H9 (cell line): ENCODE measurements around the gene CNOT6. TPM values are rescaled to one million over a fixed set of nuclear protein-coding genes. Genes with fewer than 3 reads are reported as not detected.
A peak's percentile ranks its signal among the peaks of the same experiment; 100 is the strongest.

Experiments used
- DNase-seq: peaks from one replicate; pipeline ENCODE4 v3.0.0-alpha.2; 2017
- H2AFZ ChIP-seq: one replicate; pipeline ENCODE4 v1.6.1; 2013; ENCODE audit warnings: mild to moderate bottlenecking, low read length, control low read depth, moderate library complexity
- H2AK5ac ChIP-seq: 2 replicates; pipeline ENCODE4 v1.6.1; 2013; ENCODE audit warnings: low read length, control low read depth, mixed read lengths; ENCODE audit not compliant: insufficient read length
- H2BK120ac ChIP-seq: one replicate; pipeline ENCODE4 v1.6.1; 2013; ENCODE audit warnings: low read depth, mild to moderate bottlenecking, low read length, control low read depth, inconsistent platforms; ENCODE audit not compliant: poor library complexity, severe bottlenecking
- H2BK12ac ChIP-seq: 2 replicates; pipeline ENCODE4 v1.6.1; 2013; ENCODE audit warnings: low read length, control low read depth, mixed read lengths, low read depth; ENCODE audit not compliant: insufficient read length
- H2BK15ac ChIP-seq: 2 replicates; pipeline ENCODE4 v1.6.1; 2013; ENCODE audit warnings: low read depth, low read length, control low read depth
- H2BK20ac ChIP-seq: one replicate; pipeline ENCODE4 v1.6.1; 2013; ENCODE audit warnings: low read depth, mild to moderate bottlenecking, low read length, control low read depth, inconsistent platforms; ENCODE audit not compliant: poor library complexity, severe bottlenecking
- H2BK5ac ChIP-seq: 2 replicates; pipeline ENCODE4 v1.6.1; 2013; ENCODE audit warnings: low read length, control low read depth, mixed read lengths; ENCODE audit not compliant: insufficient read length
- H3K14ac ChIP-seq: 2 replicates; pipeline ENCODE4 v1.6.1; 2013; ENCODE audit warnings: low read length, control low read depth; ENCODE audit not compliant: insufficient read depth
- H3K18ac ChIP-seq: 2 replicates; pipeline ENCODE4 v1.6.1; 2013; ENCODE audit warnings: low read depth, mild to moderate bottlenecking, mixed read lengths, low read length, control low read depth; ENCODE audit not compliant: insufficient read length
- H3K23ac ChIP-seq: 2 replicates; pipeline ENCODE4 v1.6.1; 2013; ENCODE audit warnings: low read length, control low read depth, mixed read lengths, low read depth; ENCODE audit not compliant: insufficient read length
- H3K23me2 ChIP-seq: 2 replicates; pipeline ENCODE4 v1.6.1; 2013; ENCODE audit warnings: low read depth, mild to moderate bottlenecking, mixed read lengths, low read length, control low read depth; ENCODE audit not compliant: insufficient read length, poor library complexity, severe bottlenecking
- H3K27ac ChIP-seq: 2 replicates; pipeline ENCODE4 v1.5.1; 2013; ENCODE audit warnings: low read length, control low read depth, mixed read lengths, low read depth; ENCODE audit not compliant: insufficient read length
- H3K27me3 ChIP-seq: 2 replicates; pipeline ENCODE4 v1.6.1; 2013; ENCODE audit warnings: low read length, control low read depth, inconsistent platforms; ENCODE audit not compliant: insufficient read depth
- H3K4ac ChIP-seq: 2 replicates; pipeline ENCODE4 v1.6.1; 2013; ENCODE audit warnings: low read depth, mild to moderate bottlenecking, control low read depth, inconsistent platforms, low read length, moderate library complexity
- H3K4me1 ChIP-seq: 2 replicates; pipeline ENCODE4 v1.6.1; 2013; ENCODE audit warnings: low read length, control low read depth, inconsistent platforms; ENCODE audit not compliant: insufficient read depth
- H3K4me2 ChIP-seq: 2 replicates; pipeline ENCODE4 v1.6.1; 2013; ENCODE audit warnings: low read length, control low read depth, mixed read lengths; ENCODE audit not compliant: insufficient read length, insufficient read depth
- H3K56ac ChIP-seq: 2 replicates; pipeline ENCODE4 v1.6.1; 2013; ENCODE audit warnings: low read depth, mild to moderate bottlenecking, mixed read lengths, low read length, control low read depth; ENCODE audit not compliant: insufficient read length
- H3K79me1 ChIP-seq: 2 replicates; pipeline ENCODE4 v1.6.1; 2013; ENCODE audit warnings: low read depth, mild to moderate bottlenecking, moderate library complexity, low read length, control low read depth, inconsistent platforms; ENCODE audit not compliant: insufficient read depth, poor library complexity, severe bottlenecking
- H3K79me2 ChIP-seq: 2 replicates; pipeline ENCODE4 v1.6.1; 2013; ENCODE audit warnings: low read length, control low read depth, inconsistent platforms; ENCODE audit not compliant: insufficient read depth
- H3K9ac ChIP-seq: 2 replicates; pipeline ENCODE4 v1.6.1; 2013; ENCODE audit warnings: low read length, control low read depth, mixed read lengths; ENCODE audit not compliant: insufficient read length; ENCODE audit errors: extremely low read depth
- H3K9me3 ChIP-seq: one replicate; pipeline ENCODE4 v1.6.1; 2013; ENCODE audit warnings: low read depth, low read length, inconsistent platforms; ENCODE audit not compliant: control insufficient read depth
- H3T11ph ChIP-seq: one replicate; pipeline ENCODE4 v1.6.1; 2013; ENCODE audit warnings: mild to moderate bottlenecking, low read length, control low read depth, inconsistent platforms
- H4K20me1 ChIP-seq: one replicate; pipeline ENCODE4 v1.6.1; 2013; ENCODE audit not compliant: control insufficient read depth, insufficient read length, insufficient read depth
- H4K5ac ChIP-seq: 2 replicates; pipeline ENCODE4 v1.6.1; 2013; ENCODE audit warnings: low read depth, mild to moderate bottlenecking, mixed read lengths, low read length, control low read depth; ENCODE audit not compliant: insufficient read length
- H4K8ac ChIP-seq: replicated peaks from 2 replicates; pipeline ENCODE4 v1.6.1; 2013; ENCODE audit warnings: low read length, control low read depth, mixed read lengths, low read depth; ENCODE audit not compliant: insufficient read length
- H4K91ac ChIP-seq: 2 replicates; pipeline ENCODE4 v1.6.1; 2013; ENCODE audit warnings: low read depth, mild to moderate bottlenecking, moderate library complexity, mixed read lengths, low read length, control low read depth; ENCODE audit not compliant: insufficient read length
- H3K27ac Mint-ChIP-seq, 3 experiments: 2 replicates in 2 of 3; 3 replicates in 1 of 3; pipeline ENCODE4 v1.8.0; 2020 to 2021; ENCODE audit warnings: mixed read lengths in 3 of 3, mild to moderate bottlenecking in 1 of 3, moderate library complexity in 1 of 3
- H3K27me3 Mint-ChIP-seq: 2 replicates; pipeline ENCODE4 v1.8.0; 2021; ENCODE audit warnings: low read depth, mild to moderate bottlenecking, moderate library complexity, mixed read lengths
- H3K36me3 Mint-ChIP-seq, 3 experiments: 2 replicates in 2 of 3; 3 replicates in 1 of 3; pipeline ENCODE4 v1.8.0; 2020 to 2021; ENCODE audit warnings: low read depth in 3 of 3, mixed read lengths in 3 of 3; ENCODE audit not compliant: insufficient read depth in 1 of 3
- H3K4me1 Mint-ChIP-seq, 2 experiments: 2 replicates each; pipeline ENCODE4 v1.8.0; 2020; ENCODE audit warnings: mixed read lengths in 2 of 2
- H3K4me3 Mint-ChIP-seq, 2 experiments: 2 replicates in 1 of 2; 3 replicates in 1 of 2; pipeline ENCODE4 v1.8.0; 2020 to 2021; ENCODE audit warnings: mild to moderate bottlenecking in 2 of 2, mixed read lengths in 2 of 2, moderate library complexity in 1 of 2
- H3K9me3 Mint-ChIP-seq, 2 experiments: 2 replicates in 1 of 2; 3 replicates in 1 of 2; pipeline ENCODE4 v1.8.0; 2020; ENCODE audit warnings: mild to moderate bottlenecking in 2 of 2, mixed read lengths in 2 of 2, moderate library complexity in 1 of 2
- CTCF ChIP-seq: fragments of 200-600 bp; sonication (generic); conservative IDR thresholded peaks from 3 replicates; pipeline ENCODE4 v1.8.0; 2021; ENCODE audit warnings: antibody characterized with exemption, mild to moderate bottlenecking
- WGBS: extraction: QIAGEN DNeasy Blood & Tissue Kit; methylation state at CpG from one replicate; pipeline ENCODE4 v1.1.7; 2013; ENCODE audit warnings: missing lambda C conversion rate, low lambda C conversion rate, mixed read lengths; ENCODE audit not compliant: insufficient read length; ENCODE audit errors: extremely low coverage; 5-methylcytosine and 5-hydroxymethylcytosine counted together
- total RNA-seq: library from RNA; stranded (reverse); gene quantifications from 2 replicates; pipeline ENCODE4 v1.2.1, GENCODE V29; 2021

CNOT6 gene
- total RNA-seq, 1 experiment from 2014 or later: 45.0 TPM

GRCh38 chr5:180602481-180603075 lies 108.4 kb downstream of the CNOT6 start:
- peaks cover 7% of the 10 kb centered on the region; the same call in 1 of the 2 replicates for H3K27me3 Mint-ChIP-seq
- no peaks in the 10 kb centered on the region for H3K27me3 ChIP-seq
- H3K36me3 Mint-ChIP-seq: no peaks in the 10 kb centered on the region
- H3K9ac ChIP-seq: no peak overlapping the region
- peak; percentile 29 for DNase-seq
- no peak overlapping the region for H3K14ac ChIP-seq
- peak overlapping the region; percentile 11 for H3K18ac ChIP-seq
- no peaks in the 10 kb centered on the region for H3K79me1 ChIP-seq
- H2BK12ac ChIP-seq: no peak overlapping the region
- H2AK5ac ChIP-seq: no peak overlapping the region
- no peak overlapping the region for H2AFZ ChIP-seq
- no peaks in the 10 kb centered on the region for H3K79me2 ChIP-seq
- H3K27ac ChIP-seq: no peak overlapping the region
- no peak overlapping the region for H3K23ac ChIP-seq
- no peaks in the 10 kb centered on the region for H3K9me3 ChIP-seq
- H3K23me2 ChIP-seq: no peaks in the 10 kb centered on the region
- H4K8ac ChIP-seq: no peak overlapping the region
- H3K4ac ChIP-seq: no peak overlapping the region
- H3K27ac Mint-ChIP-seq: no peak overlapping the region
- no peak for TF ChIP-seq CTCF
- H3K4me1 ChIP-seq: no peaks in the 10 kb centered on the region
- H3K9me3 Mint-ChIP-seq: no peaks in the 10 kb centered on the region; a peak in 1 of 5 replicates
- no peak overlapping the region for H3K56ac ChIP-seq
- no peak overlapping the region for H3T11ph ChIP-seq
- H3K4me1 Mint-ChIP-seq: peaks cover 0 to 6% of the 10 kb centered on the region in 2 experiments; a peak in 3 of 4 replicates
- no CpG with 5 or more reads among the region's 15 CpGs for WGBS
- H4K20me1 ChIP-seq: no peaks in the 10 kb centered on the region
- H3K4me2 ChIP-seq: no peak overlapping the region
- no peak overlapping the region for H4K91ac ChIP-seq
- no peak overlapping the region for H2BK120ac ChIP-seq
- H2BK5ac ChIP-seq: no peak overlapping the region
- H3K4me3 Mint-ChIP-seq: no peak overlapping the region; a peak in 1 of 5 replicates
- H2BK20ac ChIP-seq: no peak overlapping the region
- no peak overlapping the region for H2BK15ac ChIP-seq
- no peak overlapping the region for H4K5ac ChIP-seq
